Brain microvascular endothelial cell (primary cell): ENCODE measurements around the gene PGRMC2.
A peak's percentile ranks its signal among the peaks of the same experiment; 100 is the strongest.

Experiments used
- DNase-seq: peaks from one replicate; pipeline ENCODE4 v3.0.0-alpha.2; 2020
- H3K27ac ChIP-seq: fragments of 250-450 bp; sonication (Bioruptor Pico); 2 replicates; pipeline ENCODE4 v1.5.1; 2020; ENCODE audit warnings: mild to moderate bottlenecking, moderate library complexity
- H3K27me3 ChIP-seq: fragments of 250-450 bp; sonication (Bioruptor Pico); replicated peaks from 2 replicates; pipeline ENCODE4 v1.5.1; 2020; ENCODE audit warnings: mild to moderate bottlenecking
- H3K36me3 ChIP-seq: fragments of 250-450 bp; sonication (Bioruptor Pico); replicated peaks from 2 replicates; pipeline ENCODE4 v1.5.1; 2020; ENCODE audit warnings: mild to moderate bottlenecking
- H3K4me3 ChIP-seq: 2 replicates; pipeline ENCODE4 v1.5.1; 2011; ENCODE audit warnings: low read depth, mild to moderate bottlenecking, control low read depth, low read length, moderate library complexity
- in situ Hi-C: cut with HindIII; loops from 2 replicates; pipeline ENCODE4 v1.10.0; 2017; ENCODE audit warnings: low sequenced_read_pairs, low pct_ligation_motif_present
- TF ChIP-seq, protein P1 (sequence below): IDR thresholded peaks from 2 replicates; pipeline ENCODE4 v1.5.1; 2011; ENCODE audit warnings: low read depth, mild to moderate bottlenecking, moderate library complexity, low read length, control low read depth, inconsistent platforms; ENCODE audit errors: missing control alignments

The PGRMC2 gene

GRCh38 chr4:128228845-128229795 is 58.5 kb downstream of the PGRMC2 start:
- Histone ChIP-seq H3K4me3 (no peak overlapping the region), H3K27ac (no peak overlapping the region), H3K36me3 (no peaks in the 10 kb centered on the region), H3K27me3 (no peaks in the 10 kb centered on the region)
- in situ Hi-C loops, result no loop called here
- no peak for DNase-seq
- TF ChIP-seq, protein P1, sequence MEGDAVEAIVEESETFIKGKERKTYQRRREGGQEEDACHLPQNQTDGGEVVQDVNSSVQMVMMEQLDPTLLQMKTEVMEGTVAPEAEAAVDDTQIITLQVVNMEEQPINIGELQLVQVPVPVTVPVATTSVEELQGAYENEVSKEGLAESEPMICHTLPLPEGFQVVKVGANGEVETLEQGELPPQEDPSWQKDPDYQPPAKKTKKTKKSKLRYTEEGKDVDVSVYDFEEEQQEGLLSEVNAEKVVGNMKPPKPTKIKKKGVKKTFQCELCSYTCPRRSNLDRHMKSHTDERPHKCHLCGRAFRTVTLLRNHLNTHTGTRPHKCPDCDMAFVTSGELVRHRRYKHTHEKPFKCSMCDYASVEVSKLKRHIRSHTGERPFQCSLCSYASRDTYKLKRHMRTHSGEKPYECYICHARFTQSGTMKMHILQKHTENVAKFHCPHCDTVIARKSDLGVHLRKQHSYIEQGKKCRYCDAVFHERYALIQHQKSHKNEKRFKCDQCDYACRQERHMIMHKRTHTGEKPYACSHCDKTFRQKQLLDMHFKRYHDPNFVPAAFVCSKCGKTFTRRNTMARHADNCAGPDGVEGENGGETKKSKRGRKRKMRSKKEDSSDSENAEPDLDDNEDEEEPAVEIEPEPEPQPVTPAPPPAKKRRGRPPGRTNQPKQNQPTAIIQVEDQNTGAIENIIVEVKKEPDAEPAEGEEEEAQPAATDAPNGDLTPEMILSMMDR, result no peak

- Histone ChIP-seq H3K36me3 (no peaks in the 10 kb centered on the region), H3K27ac (no peak overlapping the region), H3K27me3 (no peaks in the 10 kb centered on the region), H3K4me3 (no peak overlapping the region)
- in situ Hi-C loops, result no loop called here
- DNase-seq, result no peak
- TF ChIP-seq, protein P1, result no peak
These were observed 59.5 kb downstream of the PGRMC2 start for GRCh38 chr4:128227991-128228571.

DNA sequence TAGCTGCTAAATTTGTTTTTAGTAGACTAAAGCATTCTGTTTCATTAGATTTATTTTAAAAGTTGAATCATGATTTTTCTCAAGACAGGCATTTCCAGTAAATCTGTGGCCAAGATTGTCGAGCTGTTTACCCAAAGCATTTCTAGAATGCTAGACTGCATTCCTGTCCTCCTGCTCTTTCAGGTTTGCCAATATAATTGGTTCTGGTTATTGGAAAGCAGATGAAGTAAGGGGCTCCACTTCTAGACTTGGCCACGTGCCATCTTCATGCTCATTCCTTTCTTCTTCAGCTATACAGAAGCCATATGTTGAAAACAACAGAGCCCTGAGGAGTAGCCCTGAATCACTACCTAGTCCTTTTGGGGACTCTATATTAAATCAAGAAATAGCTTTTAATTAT is 62.5 kb downstream of the PGRMC2 start:
- Histone ChIP-seq H3K4me3 (no peak overlapping the region), H3K27me3 (no peaks in the 10 kb centered on the region), H3K27ac (no peak overlapping the region), H3K36me3 (no peaks in the 10 kb centered on the region)
- TF ChIP-seq, protein P1, result no peak
- DNase-seq, result peak; percentile 66
- in situ Hi-C loops, result no loop called here

GRCh38 chr4:128221586-128221985 is 66.0 kb downstream of the PGRMC2 start:
- no peak overlapping the region for H3K27ac ChIP-seq
- H3K36me3 ChIP-seq, result no peaks in the 10 kb centered on the region
- no peak overlapping the region for H3K4me3 ChIP-seq
- H3K27me3 ChIP-seq, result no peaks in the 10 kb centered on the region
- in situ Hi-C loops, result no loop called here
- TF ChIP-seq, protein P1, result no peak
- no peak for DNase-seq

GRCh38 chr4:128220286-128221235 is 67.1 kb downstream of the PGRMC2 start:
- DNase-seq, result peak; percentile 42
- Histone ChIP-seq H3K27ac (peak overlapping the region; percentile 73), H3K27me3 (no peaks in the 10 kb centered on the region), H3K36me3 (no peaks in the 10 kb centered on the region), H3K4me3 (no peak overlapping the region)
- in situ Hi-C loops, result no loop called here
- TF ChIP-seq, protein P1, result no peak
